ENCODE measurements around the gene CPS1.

CPS1 gene

DNA sequence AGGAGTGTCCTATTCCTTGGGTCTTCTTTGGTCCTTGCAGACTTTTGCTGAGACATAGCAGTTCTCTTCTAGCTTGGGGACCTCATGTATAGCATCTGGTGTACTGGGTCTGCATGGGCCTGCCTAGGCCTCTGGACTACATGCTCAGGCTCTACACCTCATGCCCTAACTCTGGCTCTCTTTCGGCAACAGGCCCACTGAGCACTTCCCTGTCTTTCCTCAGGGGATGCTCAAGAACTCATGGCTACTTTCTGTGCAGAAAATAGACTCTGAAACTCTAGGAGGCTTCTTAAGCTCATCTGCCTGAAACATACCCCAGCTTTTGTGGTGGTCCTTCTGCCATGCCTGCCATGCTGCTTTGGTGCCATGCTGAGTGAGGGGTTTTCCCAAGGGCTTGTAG lies 21.5 kb upstream of the CPS1 start:
- Histone ChIP-seq H4K5ac (ENCODE audit: low read length) (no peak overlapping the region), H2BK15ac (replicated peaks; ENCODE audit: low read depth) (no peak overlapping the region), H3K4me1 (ENCODE audit: control insufficient read depth, low read depth, low read length) (no peaks in the 10 kb centered on the region), H2BK5ac (ENCODE audit: low read length) (no peak overlapping the region), H3K23ac (ENCODE audit: low read length) (no peak overlapping the region), H3K18ac (ENCODE audit: low read length) (no peak overlapping the region), H3K4me3 (ENCODE audit: low read length) (no peak overlapping the region), H3K79me2 (ENCODE audit: control insufficient read depth, insufficient read depth, low read length) (no peaks in the 10 kb centered on the region), H3K36me3 (ENCODE audit: control insufficient read depth, insufficient read depth, low read length) (no peaks in the 10 kb centered on the region), H4K8ac (ENCODE audit: low read depth, low read length) (no peak overlapping the region), H3K56ac (ENCODE audit: low read length) (no peak overlapping the region), H3K27ac (ENCODE audit: low read depth, low read length) (no peak overlapping the region), H3K27me3 (ENCODE audit: insufficient read depth, low read length, poor library complexity) (no peaks in the 10 kb centered on the region), H2AK5ac (ENCODE audit: low read length) (no peak overlapping the region), H3K9ac (ENCODE audit: low read length) (no peak overlapping the region), H3K4me2 (ENCODE audit: low read length) (no peak overlapping the region), H2BK120ac (ENCODE audit: low read depth, low read length) (no peak overlapping the region), H3K79me1 (ENCODE audit: low read length) (no peaks in the 10 kb centered on the region), H3K4ac (ENCODE audit: low read depth, low read length) (no peak overlapping the region)
- no peak for DNase-seq
- no CpG with 5 or more reads among the region's 1 CpG for WGBS (ENCODE audit: extremely low coverage, insufficient coverage, low lambda C conversion rate)

DNA sequence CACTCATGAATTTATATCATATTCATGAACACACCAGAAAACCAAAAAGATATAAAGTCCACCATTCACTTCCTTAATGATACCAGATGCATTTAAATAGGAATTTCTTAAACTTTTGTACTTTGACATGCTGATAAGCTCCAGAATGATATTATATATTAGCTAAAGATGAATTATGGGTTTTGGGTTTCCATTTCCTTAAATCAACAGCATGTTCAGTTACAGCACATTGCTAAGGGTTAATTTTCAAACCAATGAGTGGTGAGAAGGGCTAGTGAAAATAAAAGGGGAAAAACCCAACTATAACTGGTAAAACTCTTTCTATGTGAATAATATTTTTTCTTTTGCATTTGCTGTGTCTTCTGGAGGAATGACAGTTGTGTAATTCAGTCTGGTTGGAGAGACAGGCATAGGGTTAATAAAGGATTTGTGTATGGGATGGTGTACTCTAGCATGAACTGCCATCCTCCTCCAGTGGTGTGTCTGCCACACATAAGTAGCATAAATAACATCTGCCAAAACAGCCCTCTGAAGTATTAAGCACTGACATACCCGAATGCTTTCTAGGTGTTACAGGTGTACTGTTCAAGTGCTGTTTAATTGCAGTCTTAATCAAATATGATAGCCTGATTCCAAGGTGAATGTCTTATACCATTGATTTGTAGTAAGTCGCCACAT lies 19.3 kb upstream of the CPS1 start:
- H4K8ac ChIP-seq (ENCODE audit: low read depth, low read length) = no peak overlapping the region
- H3K18ac ChIP-seq (ENCODE audit: low read length) = no peak overlapping the region
- no peak overlapping the region for H2AK5ac ChIP-seq (ENCODE audit: low read length)
- no peak overlapping the region for H2BK120ac ChIP-seq (ENCODE audit: low read depth, low read length)
- no peaks in the 10 kb centered on the region for H3K79me2 ChIP-seq (ENCODE audit: control insufficient read depth, insufficient read depth, low read length)
- H2BK5ac ChIP-seq (ENCODE audit: low read length) = no peak overlapping the region
- H3K79me1 ChIP-seq (ENCODE audit: low read length) = no peaks in the 10 kb centered on the region
- no peak overlapping the region for H3K56ac ChIP-seq (ENCODE audit: low read length)
- H4K5ac ChIP-seq (ENCODE audit: low read length) = no peak overlapping the region
- no peaks in the 10 kb centered on the region for H3K4me1 ChIP-seq (ENCODE audit: control insufficient read depth, low read depth, low read length)
- no peak for DNase-seq
- no peak overlapping the region for H3K9ac ChIP-seq (ENCODE audit: low read length)
- H3K4me3 ChIP-seq (ENCODE audit: low read length) = no peak overlapping the region
- no peaks in the 10 kb centered on the region for H3K27me3 ChIP-seq (ENCODE audit: insufficient read depth, low read length, poor library complexity)
- H3K4ac ChIP-seq (ENCODE audit: low read depth, low read length) = no peak overlapping the region
- no peak overlapping the region for H2BK15ac ChIP-seq (replicated peaks; ENCODE audit: low read depth)
- H3K23ac ChIP-seq (ENCODE audit: low read length) = no peak overlapping the region
- H3K36me3 ChIP-seq (ENCODE audit: control insufficient read depth, insufficient read depth, low read length) = no peaks in the 10 kb centered on the region
- H3K4me2 ChIP-seq (ENCODE audit: low read length) = no peak overlapping the region
- whole genome bisulfite sequencing (ENCODE audit: extremely low coverage, insufficient coverage, low lambda C conversion rate) = no CpG with 5 or more reads among the region's 2 CpGs
- no peak overlapping the region for H3K27ac ChIP-seq (ENCODE audit: low read depth, low read length)

DNA sequence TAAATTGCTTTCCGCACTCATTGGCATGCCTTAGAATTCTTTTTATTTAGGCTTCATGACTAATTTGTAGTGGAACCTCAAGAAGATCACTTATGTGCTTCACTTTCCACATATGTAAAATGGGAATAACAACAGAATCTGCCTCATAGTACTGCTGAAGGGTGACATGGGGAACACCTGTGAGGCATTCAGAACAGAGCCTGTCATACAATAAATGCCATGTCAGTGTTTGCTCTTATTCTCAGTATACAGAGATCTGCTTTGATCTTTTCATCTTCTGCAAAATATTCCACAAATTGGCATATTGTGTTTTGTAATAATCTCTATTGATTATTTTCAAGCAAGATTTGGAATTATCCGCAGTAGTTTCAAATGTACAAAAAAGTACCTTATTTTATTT lies 17.4 kb upstream of the CPS1 start:
- Histone ChIP-seq H4K5ac (ENCODE audit: low read length) (no peak overlapping the region), H2BK120ac (ENCODE audit: low read depth, low read length) (no peak overlapping the region), H3K27me3 (ENCODE audit: insufficient read depth, low read length, poor library complexity) (no peaks in the 10 kb centered on the region), H3K27ac (ENCODE audit: low read depth, low read length) (no peak overlapping the region), H3K4ac (ENCODE audit: low read depth, low read length) (no peak overlapping the region), H3K4me3 (ENCODE audit: low read length) (no peak overlapping the region), H3K79me1 (ENCODE audit: low read length) (no peaks in the 10 kb centered on the region), H2BK15ac (replicated peaks; ENCODE audit: low read depth) (no peak overlapping the region), H2BK5ac (ENCODE audit: low read length) (no peak overlapping the region), H3K36me3 (ENCODE audit: control insufficient read depth, insufficient read depth, low read length) (no peaks in the 10 kb centered on the region), H3K4me1 (ENCODE audit: control insufficient read depth, low read depth, low read length) (no peaks in the 10 kb centered on the region), H2AK5ac (ENCODE audit: low read length) (no peak overlapping the region), H3K4me2 (ENCODE audit: low read length) (no peak overlapping the region), H4K8ac (ENCODE audit: low read depth, low read length) (no peak overlapping the region), H3K9ac (ENCODE audit: low read length) (no peak overlapping the region), H3K79me2 (ENCODE audit: control insufficient read depth, insufficient read depth, low read length) (no peaks in the 10 kb centered on the region), H3K18ac (ENCODE audit: low read length) (no peak overlapping the region), H3K23ac (ENCODE audit: low read length) (no peak overlapping the region), H3K56ac (ENCODE audit: low read length) (no peak overlapping the region)
- DNase-seq = no peak
- WGBS (ENCODE audit: extremely low coverage, insufficient coverage, low lambda C conversion rate) = no CpG with 5 or more reads among the region's 2 CpGs

DNA sequence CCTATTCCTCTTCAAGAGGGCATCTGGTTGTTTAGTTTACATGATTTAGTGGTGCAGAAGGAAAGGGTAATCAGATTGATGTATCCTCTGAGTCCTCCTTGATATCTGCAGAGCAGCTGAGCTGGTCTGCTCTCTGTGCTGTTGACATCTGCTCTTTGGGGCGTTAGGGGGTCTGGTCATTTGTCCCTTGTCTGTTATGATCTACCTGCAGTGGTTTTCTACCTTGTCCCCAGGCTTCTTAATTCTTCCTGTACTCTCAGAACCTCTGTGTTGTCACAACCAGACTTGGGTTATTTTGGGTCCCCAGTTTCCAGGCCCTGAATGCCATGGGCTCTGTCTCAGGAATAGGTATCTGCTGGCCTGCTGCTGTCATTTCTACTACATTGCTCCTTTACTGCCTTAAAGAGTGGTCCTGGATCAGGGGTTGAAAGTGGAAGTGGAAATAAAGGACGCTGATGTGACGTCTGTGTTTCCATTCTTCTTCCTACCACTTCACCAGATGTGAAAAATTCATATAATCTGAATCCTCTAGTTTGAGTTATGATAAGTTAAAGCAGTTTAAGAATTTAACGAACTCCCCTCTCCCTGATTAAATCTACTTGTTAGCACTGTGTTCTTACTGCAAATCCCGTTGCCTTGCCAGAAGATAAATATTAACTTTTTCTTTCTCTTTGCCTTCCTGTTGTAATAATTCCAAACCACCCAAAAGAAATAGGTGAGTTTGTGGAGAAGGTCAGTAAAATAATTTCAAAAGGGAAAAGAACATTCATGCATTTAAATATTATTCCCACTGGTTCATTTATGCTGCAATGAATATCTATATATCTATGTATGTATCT lies 16.6 kb upstream of the CPS1 start:
- H3K79me2 ChIP-seq (ENCODE audit: control insufficient read depth, insufficient read depth, low read length) = no peaks in the 10 kb centered on the region
- no peak overlapping the region for H3K27ac ChIP-seq (ENCODE audit: low read depth, low read length)
- no peak overlapping the region for H3K4me2 ChIP-seq (ENCODE audit: low read length)
- H3K27me3 ChIP-seq (ENCODE audit: insufficient read depth, low read length, poor library complexity) = no peaks in the 10 kb centered on the region
- WGBS (ENCODE audit: extremely low coverage, insufficient coverage, low lambda C conversion rate) = no CpG with 5 or more reads among the region's 5 CpGs
- H3K9ac ChIP-seq (ENCODE audit: low read length) = no peak overlapping the region
- no peak overlapping the region for H3K4ac ChIP-seq (ENCODE audit: low read depth, low read length)
- H3K36me3 ChIP-seq (ENCODE audit: control insufficient read depth, insufficient read depth, low read length) = no peaks in the 10 kb centered on the region
- H2AK5ac ChIP-seq (ENCODE audit: low read length) = no peak overlapping the region
- no peak overlapping the region for H3K4me3 ChIP-seq (ENCODE audit: low read length)
- no peak overlapping the region for H2BK5ac ChIP-seq (ENCODE audit: low read length)
- H4K8ac ChIP-seq (ENCODE audit: low read depth, low read length) = no peak overlapping the region
- H3K23ac ChIP-seq (ENCODE audit: low read length) = no peak overlapping the region
- H3K56ac ChIP-seq (ENCODE audit: low read length) = no peak overlapping the region
- H2BK120ac ChIP-seq (ENCODE audit: low read depth, low read length) = no peak overlapping the region
- H3K79me1 ChIP-seq (ENCODE audit: low read length) = no peaks in the 10 kb centered on the region
- no peak overlapping the region for H2BK15ac ChIP-seq (replicated peaks; ENCODE audit: low read depth)
- H3K4me1 ChIP-seq (ENCODE audit: control insufficient read depth, low read depth, low read length) = no peaks in the 10 kb centered on the region
- no peak for DNase-seq
- H3K18ac ChIP-seq (ENCODE audit: low read length) = no peak overlapping the region
- no peak overlapping the region for H4K5ac ChIP-seq (ENCODE audit: low read length)

DNA sequence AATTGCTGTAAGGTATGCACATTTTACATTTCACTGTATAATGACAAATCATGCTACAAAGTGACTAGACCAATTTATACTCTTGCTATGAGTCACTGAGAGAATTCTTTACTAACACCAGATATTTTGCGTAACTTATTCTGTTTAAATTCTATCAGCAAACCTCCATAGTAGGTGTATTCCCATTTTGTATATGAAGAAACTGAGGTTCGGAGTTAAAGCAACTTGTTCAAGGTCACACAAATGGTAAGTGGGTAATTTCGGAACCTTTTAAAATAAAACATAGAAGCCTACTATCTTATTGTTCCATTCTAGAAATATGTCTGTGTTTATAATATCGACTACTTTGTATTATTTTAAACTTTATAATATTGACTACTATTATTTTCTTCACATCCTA lies 15.9 kb upstream of the CPS1 start:
- H3K4ac ChIP-seq (ENCODE audit: low read depth, low read length) = no peak overlapping the region
- H2AK5ac ChIP-seq (ENCODE audit: low read length) = no peak overlapping the region
- no peak overlapping the region for H3K4me2 ChIP-seq (ENCODE audit: low read length)
- no peak overlapping the region for H3K23ac ChIP-seq (ENCODE audit: low read length)
- no peak overlapping the region for H3K18ac ChIP-seq (ENCODE audit: low read length)
- no peak overlapping the region for H3K4me3 ChIP-seq (ENCODE audit: low read length)
- WGBS (ENCODE audit: extremely low coverage, insufficient coverage, low lambda C conversion rate) = no CpG with 5 or more reads among the region's 4 CpGs
- no peaks in the 10 kb centered on the region for H3K79me1 ChIP-seq (ENCODE audit: low read length)
- H4K5ac ChIP-seq (ENCODE audit: low read length) = no peak overlapping the region
- H3K27me3 ChIP-seq (ENCODE audit: insufficient read depth, low read length, poor library complexity) = no peaks in the 10 kb centered on the region
- no peak overlapping the region for H4K8ac ChIP-seq (ENCODE audit: low read depth, low read length)
- H3K9ac ChIP-seq (ENCODE audit: low read length) = no peak overlapping the region
- no peak overlapping the region for H3K56ac ChIP-seq (ENCODE audit: low read length)
- no peak for DNase-seq
- H2BK15ac ChIP-seq (replicated peaks; ENCODE audit: low read depth) = no peak overlapping the region
- H2BK5ac ChIP-seq (ENCODE audit: low read length) = no peak overlapping the region
- no peaks in the 10 kb centered on the region for H3K4me1 ChIP-seq (ENCODE audit: control insufficient read depth, low read depth, low read length)
- no peaks in the 10 kb centered on the region for H3K79me2 ChIP-seq (ENCODE audit: control insufficient read depth, insufficient read depth, low read length)
- H2BK120ac ChIP-seq (ENCODE audit: low read depth, low read length) = no peak overlapping the region
- H3K27ac ChIP-seq (ENCODE audit: low read depth, low read length) = no peak overlapping the region
- no peaks in the 10 kb centered on the region for H3K36me3 ChIP-seq (ENCODE audit: control insufficient read depth, insufficient read depth, low read length)
